Subcutaneous abdominal adipose tissue (tissue), 5 donors: ENCODE results near the gene SLC25A39.
A peak's percentile ranks its signal among the peaks of the same experiment; 100 is the strongest.

Experiments
- H3K27ac ChIP-seq: one replicate; pipeline ENCODE4 v1.7.0; 2013; ENCODE audit warnings: low read depth, mild to moderate bottlenecking, inconsistent platforms, low read length, moderate library complexity
- H3K27me3 ChIP-seq, 5 donors: one replicate each; pipeline ENCODE4 v1.7.0; 2013; ENCODE audit warnings: low read length in 5 of 5, inconsistent platforms in 1 of 5; ENCODE audit not compliant: control insufficient read depth in 5 of 5, insufficient read depth in 4 of 5
- H3K36me3 ChIP-seq, 5 donors: one replicate each; pipeline ENCODE4 v1.7.0; 2013; ENCODE audit warnings: low read length in 5 of 5; ENCODE audit not compliant: control insufficient read depth in 5 of 5, insufficient read depth in 5 of 5
- H3K4me1 ChIP-seq, 5 donors: one replicate each; pipeline ENCODE4 v1.7.0; 2013; ENCODE audit warnings: low read length in 5 of 5, mild to moderate bottlenecking in 3 of 5, moderate library complexity in 1 of 5; ENCODE audit not compliant: control insufficient read depth in 5 of 5, insufficient read depth in 5 of 5
- H3K4me3 ChIP-seq, 5 donors: one replicate each; pipeline ENCODE4 v1.7.0; 2013; ENCODE audit warnings: low read length in 5 of 5, low read depth in 1 of 5
- H3K9ac ChIP-seq, 5 donors: one replicate each; pipeline ENCODE4 v1.7.0; 2013; ENCODE audit warnings: low read length in 5 of 5, mild to moderate bottlenecking in 4 of 5, moderate library complexity in 3 of 5
- H3K9me3 ChIP-seq, 5 donors: one replicate each; pipeline ENCODE4 v1.7.0; 2013; ENCODE audit warnings: low read length in 5 of 5; ENCODE audit not compliant: control insufficient read depth in 5 of 5
- donor health status: healthy.
- donor health status: healthy.
- donor health status: healthy.
- donor health status: healthy.
- donor health status: healthy.

Gene SLC25A39

GRCh38 chr17:44308320-44308818 lies 16.3 kb downstream of the SLC25A39 start, which contains the start of gene RUNDC3A:
Gene RUNDC3A (plus strand): TSS chr17:44308601. CDS start chr17:44308833, 232 bp downstream.
- no peak within 1 kb of the TSS for H3K27ac ChIP-seq
- no peak within 1 kb of the TSS for H3K9ac ChIP-seq
- peaks cover 26 to 41% (median 36%) of the 10 kb centered on the region in 5 donors for H3K27me3 ChIP-seq
- H3K9me3 ChIP-seq = no peaks in the 10 kb centered on the region
- H3K36me3 ChIP-seq = no peaks in the 10 kb centered on the region
- peak within 1 kb of the TSS in 3 of 5 donors; percentile 2 to 53 (median 40) for H3K4me3 ChIP-seq
- peaks cover 0 to 16% (median 14%) of the 10 kb centered on the region in 5 donors for H3K4me1 ChIP-seq

- Histone ChIP-seq H3K4me1 (peaks cover 0 to 16% (median 14%) of the 10 kb centered on the region in 5 donors), H3K9me3 (no peaks in the 10 kb centered on the region), H3K27ac (no peak overlapping the region), H3K9ac (no peak overlapping the region), H3K4me3 (peak overlapping the region in 3 of 5 donors; percentile 2 to 18 (median 18)), H3K36me3 (no peaks in the 10 kb centered on the region), H3K27me3 (peaks cover 23 to 34% (median 30%) of the 10 kb centered on the region in 5 donors)
These were observed 17.0 kb downstream of the SLC25A39 start for GRCh38 chr17:44307387-44308186.

- H3K4me3 ChIP-seq = no peak overlapping the region
- peaks cover 10 to 26% (median 21%) of the 10 kb centered on the region in 5 donors for H3K27me3 ChIP-seq
- no peak overlapping the region for H3K27ac ChIP-seq
- no peaks in the 10 kb centered on the region for H3K36me3 ChIP-seq
- H3K9ac ChIP-seq = no peak overlapping the region
- peaks cover 0 to 16% (median 14%) of the 10 kb centered on the region in 5 donors for H3K4me1 ChIP-seq
- no peaks in the 10 kb centered on the region for H3K9me3 ChIP-seq
These were observed 20.0 kb downstream of the SLC25A39 start for GRCh38 chr17:44304651-44305050.

- no peaks in the 10 kb centered on the region for H3K9me3 ChIP-seq
- no peaks in the 10 kb centered on the region for H3K36me3 ChIP-seq
- H3K4me1 ChIP-seq = peaks cover 0 to 6% (median 0%) of the 10 kb centered on the region in 5 donors
- no peak overlapping the region for H3K27ac ChIP-seq
- no peak overlapping the region for H3K9ac ChIP-seq
- no peak overlapping the region for H3K4me3 ChIP-seq
- peaks cover 3 to 9% (median 5%) of the 10 kb centered on the region in 5 donors for H3K27me3 ChIP-seq
These were observed 26.6 kb downstream of the SLC25A39 start for GRCh38 chr17:44297975-44298374.

GRCh38 chr17:44293509-44294226 lies 31.0 kb downstream of the SLC25A39 start:
- no peaks in the 10 kb centered on the region for H3K9me3 ChIP-seq
- peaks cover 3 to 7% (median 4%) of the 10 kb centered on the region in 5 donors for H3K27me3 ChIP-seq
- no peaks in the 10 kb centered on the region for H3K36me3 ChIP-seq
- H3K4me3 ChIP-seq = no peak overlapping the region
- no peak overlapping the region for H3K9ac ChIP-seq
- peaks cover 0 to 6% (median 0%) of the 10 kb centered on the region in 5 donors for H3K4me1 ChIP-seq
- H3K27ac ChIP-seq = no peak overlapping the region

GRCh38 chr17:44287651-44288050 lies 37.0 kb downstream of the SLC25A39 start:
- Histone ChIP-seq H3K9ac (no peak overlapping the region), H3K27ac (no peak overlapping the region), H3K4me3 (no peak overlapping the region), H3K9me3 (no peaks in the 10 kb centered on the region), H3K36me3 (no peaks in the 10 kb centered on the region), H3K27me3 (peaks cover 0 to 5% (median 2%) of the 10 kb centered on the region in 5 donors), H3K4me1 (no peaks in the 10 kb centered on the region)

- peaks cover 0 to 5% (median 2%) of the 10 kb centered on the region in 5 donors for H3K27me3 ChIP-seq
- H3K36me3 ChIP-seq = no peaks in the 10 kb centered on the region
- H3K9me3 ChIP-seq = no peaks in the 10 kb centered on the region
- no peak overlapping the region for H3K4me3 ChIP-seq
- H3K27ac ChIP-seq = no peak overlapping the region
- no peak overlapping the region for H3K9ac ChIP-seq
- H3K4me1 ChIP-seq = peaks cover 4 to 17% (median 17%) of the 10 kb centered on the region in 5 donors
These were observed 40.6 kb downstream of the SLC25A39 start for GRCh38 chr17:44284024-44284400.

- Histone ChIP-seq H3K36me3 (no peaks in the 10 kb centered on the region), H3K9ac (no peak overlapping the region), H3K4me3 (no peak overlapping the region), H3K9me3 (no peaks in the 10 kb centered on the region), H3K27ac (no peak overlapping the region), H3K27me3 (peaks cover 0 to 5% (median 1%) of the 10 kb centered on the region in 5 donors), H3K4me1 (peaks cover 4 to 20% (median 17%) of the 10 kb centered on the region in 5 donors)
These were observed 41.1 kb downstream of the SLC25A39 start for GRCh38 chr17:44283344-44284023.

- Histone ChIP-seq H3K9me3 (no peaks in the 10 kb centered on the region), H3K4me3 (no peak overlapping the region), H3K27me3 (peaks cover 0 to 3% (median 0%) of the 10 kb centered on the region in 5 donors), H3K4me1 (peaks cover 4 to 20% (median 17%) of the 10 kb centered on the region in 5 donors), H3K27ac (no peak overlapping the region), H3K9ac (no peak overlapping the region), H3K36me3 (no peaks in the 10 kb centered on the region)
These were observed 42.4 kb downstream of the SLC25A39 start for GRCh38 chr17:44282264-44282663.
